DOHH2 (cell line): Measurements from ENCODE around the gene DNTT.

Experiments
- H3F3A ChIP-seq: fragments of 200-600 bp; sonication (generic), shearing (Covaris generic); 2 replicates; pipeline ENCODE4 v1.6.0; 2016; ENCODE audit warnings: antibody characterized with exemption, mild to moderate bottlenecking; ENCODE audit not compliant: control insufficient read depth, insufficient read depth
- H3K27ac ChIP-seq: fragments of 200-600 bp; sonication (generic); 2 replicates; pipeline ENCODE4 v1.5.1; 2014; ENCODE audit warnings: low read depth, mild to moderate bottlenecking, low read length, moderate library complexity
- H3K27me3 ChIP-seq: fragments of 200-600 bp; sonication (generic); 2 replicates; pipeline ENCODE4 v1.6.1; 2014; ENCODE audit warnings: mild to moderate bottlenecking, low read length, mixed read lengths; ENCODE audit not compliant: control insufficient read depth
- H3K36me3 ChIP-seq: fragments of 200-600 bp; sonication (generic); 2 replicates; pipeline ENCODE4 v1.6.1; 2014; ENCODE audit warnings: mild to moderate bottlenecking, low read length, moderate library complexity, mixed read lengths; ENCODE audit not compliant: control insufficient read depth
- H3K4me1 ChIP-seq: fragments of 200-600 bp; sonication (generic); 2 replicates; pipeline ENCODE4 v1.6.1; 2014; ENCODE audit warnings: mild to moderate bottlenecking, low read length, mixed read lengths; ENCODE audit not compliant: control insufficient read depth
- H3K4me2 ChIP-seq: fragments of 200-600 bp; sonication (generic); 2 replicates; pipeline ENCODE4 v1.6.0; 2014; ENCODE audit warnings: mild to moderate bottlenecking, low read length, moderate library complexity
- H3K4me3 ChIP-seq: fragments of 200-600 bp; sonication (generic); 2 replicates; pipeline ENCODE4 v1.5.1; 2014; ENCODE audit warnings: mild to moderate bottlenecking, low read length, mixed read lengths
- H3K79me2 ChIP-seq: fragments of 200-600 bp; sonication (generic); 2 replicates; pipeline ENCODE4 v1.6.1; 2014; ENCODE audit warnings: mild to moderate bottlenecking, low read length, mixed read lengths; ENCODE audit not compliant: control insufficient read depth
- H3K9me2 ChIP-seq: fragments of 200-600 bp; sonication (generic); replicated peaks from 2 replicates; pipeline ENCODE4 v1.6.1; 2014; ENCODE audit warnings: mild to moderate bottlenecking, low read length, mixed read lengths; ENCODE audit not compliant: control insufficient read depth
- H3K9me3 ChIP-seq: fragments of 200-600 bp; sonication (generic); 2 replicates; pipeline ENCODE4 v1.6.1; 2014; ENCODE audit warnings: antibody characterized with exemption, low read length, mixed read lengths; ENCODE audit not compliant: control insufficient read depth, insufficient read depth
- H4K20me1 ChIP-seq: fragments of 200-600 bp; sonication (generic); 2 replicates; pipeline ENCODE4 v1.6.0; 2014; ENCODE audit warnings: low read depth, mild to moderate bottlenecking, antibody characterized with exemption, low read length, moderate library complexity; ENCODE audit not compliant: control insufficient read depth, insufficient read depth
- CTCF ChIP-seq: fragments of 200-600 bp; sonication (generic); IDR thresholded peaks from one replicate; pipeline ENCODE4 v1.5.1; 2014; ENCODE audit warnings: antibody characterized with exemption, mild to moderate bottlenecking, low read depth, low read length; ENCODE audit not compliant: poor library complexity, severe bottlenecking
- EZH2phosphoT487 ChIP-seq: fragments of 200-600 bp; sonication (generic); IDR thresholded peaks from 2 replicates; pipeline ENCODE4 v1.6.1; 2017; ENCODE audit warnings: borderline replicate concordance, mild to moderate bottlenecking, antibody characterized with exemption, low read length, moderate library complexity, mixed read lengths

DNTT gene

GRCh38 chr10:96345222-96345621 is 41.0 kb downstream of the DNTT start:
- Histone ChIP-seq H3K9me2 (no peaks in the 10 kb centered on the region), H3K79me2 (no peaks in the 10 kb centered on the region), H3K4me3 (no peak overlapping the region), H3F3A (no peaks in the 10 kb centered on the region), H4K20me1 (no peaks in the 10 kb centered on the region), H3K27me3 (no peaks in the 10 kb centered on the region), H3K9me3 (peaks cover 16% of the 10 kb centered on the region; the same call in 1 of the 2 replicates), H3K4me1 (peaks cover 10% of the 10 kb centered on the region), H3K4me2 (no peak overlapping the region), H3K27ac (no peak overlapping the region), H3K36me3 (no peaks in the 10 kb centered on the region)
- no peak for TF ChIP-seq EZH2phosphoT487
- TF ChIP-seq CTCF: no peak

- Histone ChIP-seq H3K4me2 (no peak overlapping the region), H3K9me3 (peaks cover 16% of the 10 kb centered on the region; the same call in 1 of the 2 replicates), H3K9me2 (no peaks in the 10 kb centered on the region), H3K79me2 (no peaks in the 10 kb centered on the region), H3K27me3 (peaks cover 3% of the 10 kb centered on the region; the same call in 1 of the 2 replicates), H3K27ac (no peak overlapping the region), H3K4me1 (peaks cover 10% of the 10 kb centered on the region), H4K20me1 (no peaks in the 10 kb centered on the region), H3K4me3 (no peak overlapping the region), H3K36me3 (no peaks in the 10 kb centered on the region), H3F3A (no peaks in the 10 kb centered on the region)
- no peak for TF ChIP-seq CTCF
- no peak for TF ChIP-seq EZH2phosphoT487
Observed at GRCh38 chr10:96346295-96346694, 42.1 kb downstream of the DNTT start.

GRCh38 chr10:96352027-96352426 is 47.8 kb downstream of the DNTT start:
- Histone ChIP-seq H3K27ac (no peak overlapping the region), H3K4me2 (no peak overlapping the region), H3K9me2 (no peaks in the 10 kb centered on the region), H3K79me2 (no peaks in the 10 kb centered on the region), H3K36me3 (no peaks in the 10 kb centered on the region), H3K4me3 (no peak overlapping the region), H3F3A (no peaks in the 10 kb centered on the region), H3K4me1 (no peaks in the 10 kb centered on the region), H3K9me3 (no peaks in the 10 kb centered on the region), H3K27me3 (peaks cover 27% of the 10 kb centered on the region), H4K20me1 (no peaks in the 10 kb centered on the region)
- no peak for TF ChIP-seq CTCF
- TF ChIP-seq EZH2phosphoT487: no peak
